GM19238 (cell line): ENCODE results near the gene ETV4.
"Not testable (repeated sequence)": the region's sequence is repeated elsewhere in the genome, so short reads cannot be mapped to it uniquely, and the experiment has no call there.

Experiments used
- DNase-seq: peaks from one replicate; pipeline ENCODE4 v3.0.0; 2011; ENCODE audit warnings: low spot score; ENCODE audit not compliant: insufficient read length

ETV4 gene

DNA sequence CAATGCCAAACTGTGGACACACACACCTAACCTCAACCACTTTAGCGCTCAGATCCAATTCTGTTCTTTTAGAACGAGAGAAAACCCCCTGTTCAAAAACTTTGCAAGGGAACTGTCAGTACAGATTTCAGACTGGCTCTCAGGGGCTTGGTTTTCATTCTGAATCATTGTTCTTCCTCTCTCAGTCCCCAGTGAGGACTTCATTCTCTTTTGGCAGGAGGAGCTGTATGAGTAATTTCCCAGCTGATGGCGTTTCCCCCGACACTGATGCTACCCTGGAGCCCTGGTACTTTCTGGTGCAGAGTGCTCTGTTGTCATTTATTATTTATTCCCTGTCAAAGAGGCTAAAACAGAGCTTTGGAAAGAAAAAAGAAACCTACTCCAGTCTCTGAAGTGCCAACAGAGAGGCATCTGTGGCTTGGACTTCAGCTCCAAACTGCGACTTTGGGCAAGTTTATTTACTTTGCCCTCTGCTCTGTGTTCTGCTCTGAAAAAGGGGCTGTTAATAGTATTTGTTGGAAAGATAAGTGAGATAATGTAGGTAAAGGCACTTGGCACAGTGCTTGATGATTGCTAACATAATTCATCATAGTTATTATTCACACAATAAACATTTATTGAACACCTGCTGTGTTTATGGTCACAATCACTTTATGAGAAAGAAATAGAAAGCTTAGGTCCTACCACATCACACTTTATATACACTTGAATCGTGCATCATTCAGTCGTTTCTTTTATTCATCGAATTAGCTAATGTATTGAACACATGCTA, 28.3 kb downstream of the ETV4 start:
- peak; percentile 45 for DNase-seq

GRCh38 chr17:43517161-43517560, 29.0 kb downstream of the ETV4 start:
- no peak for DNase-seq

DNA sequence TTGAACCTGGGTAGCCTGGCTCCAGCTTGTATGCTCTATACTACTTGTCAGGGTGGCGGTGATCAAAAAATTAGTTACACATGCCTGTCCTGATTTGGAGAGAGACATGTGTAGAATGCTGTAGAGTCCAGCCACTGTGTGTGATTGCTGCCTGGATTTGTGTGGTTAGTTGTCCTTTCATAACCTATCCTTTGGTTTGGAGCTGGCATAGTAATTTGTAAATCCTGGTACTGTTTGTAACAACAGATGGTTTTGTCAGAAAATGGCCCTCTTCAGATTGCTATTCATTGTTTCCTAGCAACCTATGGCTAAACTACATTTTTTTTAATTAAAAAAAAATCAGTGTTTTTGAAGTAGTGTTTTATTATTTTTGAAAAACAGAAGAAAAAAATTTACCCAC, 30.5 kb downstream of the ETV4 start:
- DNase-seq: no peak

DNA sequence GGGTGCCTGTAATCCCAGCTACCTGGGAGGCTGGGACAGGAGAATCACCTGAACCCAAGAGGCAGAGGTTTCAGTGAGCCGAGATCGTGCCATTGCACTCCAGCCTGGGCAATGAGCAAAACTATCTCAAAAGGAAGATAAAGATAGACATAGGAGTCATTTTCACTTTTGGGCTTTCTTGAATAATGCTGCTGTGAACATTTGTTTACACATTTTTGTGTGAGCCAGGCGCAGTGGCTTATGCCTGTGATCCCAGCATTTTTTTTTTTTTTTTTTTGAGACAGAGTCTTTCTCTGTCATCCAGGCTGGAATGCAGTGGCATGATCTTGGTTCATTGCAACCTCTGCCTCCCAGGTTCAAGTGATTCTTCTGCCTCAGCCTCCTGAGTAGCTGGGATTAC, 34.9 kb downstream of the ETV4 start:
- not testable (repeated sequence) for DNase-seq

GRCh38 chr17:43509440-43509839, 36.7 kb downstream of the ETV4 start:
- not testable (repeated sequence) for DNase-seq

DNA sequence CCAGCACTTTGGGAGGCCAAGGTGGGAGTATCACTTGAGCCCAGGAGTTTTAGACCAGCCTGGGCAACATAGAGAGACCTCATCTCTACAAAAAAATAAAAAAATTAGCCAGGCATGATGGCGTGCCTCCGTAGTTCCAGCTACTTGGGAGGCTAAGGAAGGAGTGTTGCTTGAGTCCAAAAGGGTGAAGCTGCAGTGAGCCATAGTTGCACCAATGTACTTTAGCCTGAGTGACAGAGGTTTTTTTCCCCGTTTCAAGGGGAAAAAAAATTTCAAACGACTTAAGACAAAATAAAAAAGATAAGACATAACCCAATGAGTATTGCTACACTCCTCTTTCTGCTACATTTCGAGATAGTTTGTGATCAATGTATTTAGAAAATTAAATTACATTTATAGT, 55.5 kb downstream of the ETV4 start:
- no peak for DNase-seq

DNA sequence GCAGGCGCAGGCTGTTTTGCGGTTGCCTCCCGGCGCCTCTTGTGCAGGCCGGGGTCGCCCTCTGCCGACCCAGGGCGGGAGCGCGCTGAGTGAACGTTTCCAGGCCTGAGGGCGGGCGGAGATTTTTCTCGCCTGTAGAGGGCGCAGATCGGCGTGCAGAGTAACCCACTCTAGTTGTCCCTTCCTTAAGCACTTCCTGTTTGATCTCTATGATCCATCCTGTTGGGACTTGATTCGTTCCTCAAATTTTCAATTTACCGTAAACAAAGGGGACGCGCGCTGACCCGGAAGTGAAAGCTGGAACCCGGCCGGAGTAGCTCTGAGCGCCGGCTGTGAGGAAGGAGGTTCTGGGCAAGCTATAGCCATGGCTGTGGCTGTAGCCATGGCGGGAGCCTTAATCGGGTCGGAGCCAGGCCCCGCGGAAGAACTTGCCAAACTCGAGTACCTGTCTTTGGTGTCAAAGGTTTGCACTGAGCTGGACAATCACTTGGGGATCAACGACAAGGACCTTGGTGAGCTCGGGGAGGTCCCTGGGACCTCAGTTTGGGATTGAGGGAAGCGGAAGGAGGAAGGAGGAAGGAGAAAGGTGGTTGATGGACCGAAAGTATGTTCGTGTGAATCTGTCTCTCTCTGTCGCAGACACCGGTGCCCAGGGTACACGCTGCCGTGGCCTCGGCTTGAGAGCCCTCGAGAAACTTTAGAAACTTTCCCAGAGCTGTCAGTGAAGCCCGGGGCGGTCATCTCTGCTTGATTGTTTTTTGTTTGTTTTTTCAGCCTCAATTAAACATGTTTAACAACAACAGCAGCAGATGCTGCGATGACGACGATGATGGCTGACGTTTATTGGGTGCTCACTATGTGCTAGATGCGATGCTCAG, 62.2 kb downstream of the ETV4 start, which contains the start of gene DHX8:
Gene DHX8, plus strand, starts transcription at position 302 of the 878 bp plus-strand sequence. Its CDS starts 63 bp downstream, at position 365.
- peak; percentile 84 for DNase-seq

DNA sequence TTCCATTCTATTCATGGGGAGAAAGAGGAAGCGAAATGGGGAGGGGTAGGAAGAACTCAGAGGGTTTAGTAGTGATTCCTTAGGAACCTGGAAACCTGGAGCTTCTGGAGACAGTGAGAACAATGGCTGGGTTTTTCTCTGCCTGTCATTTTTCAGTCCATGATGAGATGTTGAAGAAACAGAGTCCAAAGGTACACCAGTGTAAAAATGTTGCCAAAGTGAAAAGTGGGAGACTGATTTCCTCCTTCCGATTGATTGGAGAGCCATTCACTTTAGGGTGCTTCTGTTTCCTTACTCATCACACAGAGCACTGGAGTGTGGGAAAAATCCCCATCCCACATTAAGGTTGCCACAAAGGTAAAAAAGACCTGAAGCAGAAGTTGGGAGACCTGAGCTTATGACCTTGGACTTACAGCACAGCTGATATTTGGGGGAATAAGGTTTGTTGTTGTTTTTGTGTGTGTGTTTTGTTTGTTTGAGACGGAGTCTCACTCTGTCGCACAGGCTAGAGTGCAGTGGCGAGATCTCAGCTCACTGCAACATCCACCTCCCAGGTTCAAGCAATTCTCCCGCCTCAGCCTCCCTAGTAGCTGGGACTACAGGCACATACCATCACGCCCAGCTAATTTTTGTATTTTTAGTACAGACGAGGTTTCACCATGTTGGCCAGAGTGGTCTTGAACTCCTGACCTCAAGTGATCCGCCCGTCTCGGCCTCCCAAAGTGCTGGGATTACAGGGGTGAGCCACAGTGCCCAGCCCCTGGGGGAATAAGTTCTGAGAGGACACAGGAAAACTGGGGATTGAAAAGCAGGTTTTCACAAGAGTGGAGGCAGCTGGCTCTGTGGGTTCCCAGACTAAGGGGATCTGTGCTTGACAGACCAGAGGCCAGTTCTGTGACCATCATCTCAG, 63.8 kb downstream of the ETV4 start:
- DNase-seq: no peak

DNA sequence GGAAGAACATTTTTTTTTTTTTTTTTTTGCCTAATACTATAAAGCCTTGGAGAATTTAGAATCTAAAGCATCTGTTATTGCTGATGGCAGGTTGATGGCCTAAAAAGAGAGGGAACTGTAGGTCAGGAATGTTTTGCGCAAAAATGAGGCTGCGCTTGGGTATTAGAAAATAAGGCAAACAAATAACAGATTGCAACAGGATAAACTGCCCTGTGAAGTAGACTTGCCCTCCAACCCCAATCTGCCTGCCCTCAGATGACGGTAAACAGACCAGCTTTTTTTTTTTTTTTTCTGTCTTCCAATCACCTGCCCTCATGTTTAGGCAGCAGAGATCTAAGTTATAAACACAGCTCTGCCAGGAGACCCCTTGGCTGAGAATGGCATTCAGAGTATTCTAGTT, 66.2 kb downstream of the ETV4 start:
- DNase-seq: no peak
